SK-N-SH (cell line): ENCODE measurements around the gene FBN2.

ENCODE experiments used
- CHD2 ChIP-seq: fragments of 150-350 bp; IDR thresholded peaks from 2 replicates; pipeline ENCODE4 v1.6.1; 2018; ENCODE audit warnings: low read length; ENCODE audit not compliant: partially characterized antibody
- CTCF ChIP-seq: fragments of 200-600 bp; sonication (generic); IDR thresholded peaks from 2 replicates; pipeline ENCODE4 v1.6.1; 2017; ENCODE audit warnings: antibody characterized with exemption, mild to moderate bottlenecking, moderate library complexity
- ELF1 ChIP-seq: IDR thresholded peaks from 2 replicates; pipeline ENCODE4 v1.4.0; 2012
- EP300 ChIP-seq, 2 experiments: IDR thresholded peaks; 2 replicates each; pipeline versions ENCODE4 v1.4.0 to v1.6.1; 2012; ENCODE audit warnings: borderline replicate concordance in 1 of 2, low read depth in 1 of 2, low read length in 1 of 2
- EZH2phosphoT487 ChIP-seq: fragments of 200-600 bp; sonication (generic); IDR thresholded peaks from 2 replicates; pipeline ENCODE4 v1.6.1; 2017; ENCODE audit warnings: low read depth, mixed run types, mild to moderate bottlenecking, antibody characterized with exemption, moderate library complexity, borderline replicate concordance
- FOXM1 ChIP-seq: IDR thresholded peaks from 2 replicates; pipeline ENCODE4 v1.4.0; 2012; ENCODE audit warnings: low read depth, mild to moderate bottlenecking
- GABPA ChIP-seq: IDR thresholded peaks from 2 replicates; pipeline ENCODE4 v1.4.0; 2012; ENCODE audit warnings: low read depth, mild to moderate bottlenecking
- POLR2AphosphoS5 ChIP-seq: IDR thresholded peaks from 2 replicates; pipeline ENCODE4 v1.6.1; 2012; ENCODE audit warnings: low read depth, low read length
- RAD21 ChIP-seq: IDR thresholded peaks from 2 replicates; pipeline ENCODE4 v1.6.1; 2012; ENCODE audit warnings: mild to moderate bottlenecking, low read length
- RCOR1 ChIP-seq: fragments of 150-350 bp; IDR thresholded peaks from 2 replicates; pipeline ENCODE4 v1.6.1; 2017; ENCODE audit warnings: antibody characterized with exemption, low read length
- TF ChIP-seq, protein P1 (sequence below): fragments of 150-350 bp; IDR thresholded peaks from 2 replicates; pipeline ENCODE4 v1.6.1; 2017; ENCODE audit warnings: antibody characterized with exemption, low read length, low read depth, borderline replicate concordance

- no peak for TF ChIP-seq CTCF
- no peak for TF ChIP-seq EZH2phosphoT487
- TF ChIP-seq ELF1, result no peak
- no peak for TF ChIP-seq POLR2AphosphoS5
- no peak for TF ChIP-seq GABPA
- TF ChIP-seq, protein P1, sequence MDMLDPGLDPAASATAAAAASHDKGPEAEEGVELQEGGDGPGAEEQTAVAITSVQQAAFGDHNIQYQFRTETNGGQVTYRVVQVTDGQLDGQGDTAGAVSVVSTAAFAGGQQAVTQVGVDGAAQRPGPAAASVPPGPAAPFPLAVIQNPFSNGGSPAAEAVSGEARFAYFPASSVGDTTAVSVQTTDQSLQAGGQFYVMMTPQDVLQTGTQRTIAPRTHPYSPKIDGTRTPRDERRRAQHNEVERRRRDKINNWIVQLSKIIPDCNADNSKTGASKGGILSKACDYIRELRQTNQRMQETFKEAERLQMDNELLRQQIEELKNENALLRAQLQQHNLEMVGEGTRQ, result no peak
- TF ChIP-seq FOXM1, result no peak
- TF ChIP-seq RAD21, result no peak
- TF ChIP-seq CHD2, result no peak
- no peak for TF ChIP-seq EP300 (IDR thresholded peaks at IDR 0.05; ENCODE audit: borderline replicate concordance in 1 of 2, low read depth in 1 of 2, low read length in 1 of 2)
- no peak for TF ChIP-seq RCOR1
Observed at GRCh38 chr5:128407944-128408343, 130.1 kb downstream of the FBN2 start.
